ENCODE measurements around the gene SLC6A18.
"Not testable (repeated sequence)": the region's sequence is repeated elsewhere in the genome, so short reads cannot be mapped to it uniquely, and the experiment has no call there.

Gene SLC6A18

DNA sequence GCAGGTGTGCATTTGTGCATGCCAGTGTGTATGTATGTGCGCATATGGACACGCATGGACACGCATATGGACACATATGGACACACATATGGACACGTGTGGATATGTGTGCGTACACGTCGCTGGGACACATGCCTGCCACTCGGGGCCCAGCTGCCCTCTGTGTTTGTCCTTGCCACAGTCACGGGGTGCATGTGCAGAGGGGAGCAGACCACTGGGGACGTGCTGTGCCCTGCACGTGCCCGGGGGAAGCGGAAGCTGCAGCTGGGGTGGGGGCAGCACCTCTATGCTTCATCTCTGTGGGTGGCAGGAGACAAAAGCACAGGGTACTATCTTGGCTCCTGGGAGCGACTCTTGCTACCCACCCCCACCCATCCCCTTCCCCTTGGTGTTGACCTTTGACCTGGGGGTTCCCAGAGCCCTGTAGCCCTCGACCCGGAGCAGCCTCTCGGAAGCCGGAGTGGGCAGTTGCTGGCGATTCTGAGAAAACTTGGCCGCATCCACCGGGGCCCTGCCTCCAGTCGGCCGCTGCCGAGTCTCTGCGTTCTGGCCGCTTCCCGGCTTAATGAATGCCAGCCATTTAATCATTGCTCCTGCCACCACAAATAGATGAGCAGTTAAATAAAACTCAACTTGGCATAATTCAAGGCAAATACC lies 2.4 kb upstream of the SLC6A18 start:
- no peak for DNase-seq (ENCODE audit: low spot score)
- TF ChIP-seq, protein P1, sequence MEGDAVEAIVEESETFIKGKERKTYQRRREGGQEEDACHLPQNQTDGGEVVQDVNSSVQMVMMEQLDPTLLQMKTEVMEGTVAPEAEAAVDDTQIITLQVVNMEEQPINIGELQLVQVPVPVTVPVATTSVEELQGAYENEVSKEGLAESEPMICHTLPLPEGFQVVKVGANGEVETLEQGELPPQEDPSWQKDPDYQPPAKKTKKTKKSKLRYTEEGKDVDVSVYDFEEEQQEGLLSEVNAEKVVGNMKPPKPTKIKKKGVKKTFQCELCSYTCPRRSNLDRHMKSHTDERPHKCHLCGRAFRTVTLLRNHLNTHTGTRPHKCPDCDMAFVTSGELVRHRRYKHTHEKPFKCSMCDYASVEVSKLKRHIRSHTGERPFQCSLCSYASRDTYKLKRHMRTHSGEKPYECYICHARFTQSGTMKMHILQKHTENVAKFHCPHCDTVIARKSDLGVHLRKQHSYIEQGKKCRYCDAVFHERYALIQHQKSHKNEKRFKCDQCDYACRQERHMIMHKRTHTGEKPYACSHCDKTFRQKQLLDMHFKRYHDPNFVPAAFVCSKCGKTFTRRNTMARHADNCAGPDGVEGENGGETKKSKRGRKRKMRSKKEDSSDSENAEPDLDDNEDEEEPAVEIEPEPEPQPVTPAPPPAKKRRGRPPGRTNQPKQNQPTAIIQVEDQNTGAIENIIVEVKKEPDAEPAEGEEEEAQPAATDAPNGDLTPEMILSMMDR (IDR thresholded peaks at IDR 0.05; ENCODE audit: extremely low read depth, missing control alignments) = no peak

DNA sequence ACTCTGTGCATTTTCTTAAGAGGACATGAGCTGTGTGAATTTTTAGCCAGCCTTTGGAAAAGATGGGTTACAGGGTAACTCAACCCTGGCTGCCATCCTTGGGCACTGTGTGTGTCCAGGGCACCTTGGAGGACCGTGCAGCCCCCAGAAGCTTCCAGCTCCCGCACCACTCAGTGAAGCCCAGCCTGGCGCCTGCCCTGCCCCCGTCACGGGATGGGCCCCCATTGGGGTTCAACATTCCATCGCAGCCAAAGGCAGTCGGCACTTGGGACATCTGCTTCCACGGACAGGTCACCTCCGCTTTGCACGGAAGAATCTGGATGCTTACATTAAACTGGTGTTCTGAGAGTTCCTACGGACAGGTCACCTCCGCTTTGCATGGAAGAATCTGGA lies 1.9 kb upstream of the SLC6A18 start:
- TF ChIP-seq, protein P1 (IDR thresholded peaks at IDR 0.05; ENCODE audit: extremely low read depth, missing control alignments) = no peak
- no peak for DNase-seq (ENCODE audit: low spot score)

DNA sequence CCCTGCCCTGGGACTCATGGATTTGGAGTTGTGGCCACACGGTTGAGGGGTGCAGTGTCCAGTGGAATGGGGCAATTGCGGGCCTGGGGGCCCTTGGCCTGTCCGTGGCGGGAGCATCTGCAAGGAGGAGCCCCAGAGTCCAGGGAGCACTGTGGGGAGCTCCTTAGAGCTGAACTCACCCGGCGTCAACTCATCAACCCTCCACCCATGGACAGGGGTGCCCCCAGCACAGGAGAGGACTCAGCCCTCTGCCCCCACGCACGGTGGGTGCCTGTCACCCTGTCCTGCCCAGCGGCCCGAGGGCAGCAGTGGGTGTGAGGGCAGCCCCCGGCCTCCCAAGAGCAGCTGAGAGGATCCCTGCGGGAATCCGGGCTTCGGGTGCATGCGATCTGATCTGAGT lies 550 bp upstream of the SLC6A18 start:
- no peak for DNase-seq (ENCODE audit: low spot score)
- TF ChIP-seq, protein P1 (IDR thresholded peaks at IDR 0.05; ENCODE audit: extremely low read depth, missing control alignments) = no peak

DNA sequence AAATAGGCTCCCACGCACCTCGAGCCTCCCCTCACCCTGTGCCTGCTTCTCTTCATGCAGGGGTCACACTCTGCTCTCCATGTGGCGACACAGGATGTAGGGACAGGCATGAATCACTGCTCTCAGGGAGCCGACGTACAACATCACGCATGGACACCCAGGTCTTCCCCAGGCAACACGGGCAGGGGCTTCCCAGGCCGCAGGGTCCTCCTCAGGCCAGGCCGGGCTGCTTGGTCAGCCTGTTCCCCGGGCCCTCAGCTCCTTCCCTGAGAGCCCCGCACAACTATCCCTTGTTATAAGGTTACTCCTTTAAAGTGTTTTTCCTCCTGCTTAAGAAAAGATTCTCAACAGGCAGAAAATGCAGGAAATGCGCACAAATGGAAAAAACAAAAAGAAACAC lies 1.1 kb downstream of the SLC6A18 start:
- DNase-seq (ENCODE audit: low spot score) = no peak
- TF ChIP-seq, protein P1 (IDR thresholded peaks at IDR 0.05; ENCODE audit: extremely low read depth, missing control alignments) = no peak

DNA sequence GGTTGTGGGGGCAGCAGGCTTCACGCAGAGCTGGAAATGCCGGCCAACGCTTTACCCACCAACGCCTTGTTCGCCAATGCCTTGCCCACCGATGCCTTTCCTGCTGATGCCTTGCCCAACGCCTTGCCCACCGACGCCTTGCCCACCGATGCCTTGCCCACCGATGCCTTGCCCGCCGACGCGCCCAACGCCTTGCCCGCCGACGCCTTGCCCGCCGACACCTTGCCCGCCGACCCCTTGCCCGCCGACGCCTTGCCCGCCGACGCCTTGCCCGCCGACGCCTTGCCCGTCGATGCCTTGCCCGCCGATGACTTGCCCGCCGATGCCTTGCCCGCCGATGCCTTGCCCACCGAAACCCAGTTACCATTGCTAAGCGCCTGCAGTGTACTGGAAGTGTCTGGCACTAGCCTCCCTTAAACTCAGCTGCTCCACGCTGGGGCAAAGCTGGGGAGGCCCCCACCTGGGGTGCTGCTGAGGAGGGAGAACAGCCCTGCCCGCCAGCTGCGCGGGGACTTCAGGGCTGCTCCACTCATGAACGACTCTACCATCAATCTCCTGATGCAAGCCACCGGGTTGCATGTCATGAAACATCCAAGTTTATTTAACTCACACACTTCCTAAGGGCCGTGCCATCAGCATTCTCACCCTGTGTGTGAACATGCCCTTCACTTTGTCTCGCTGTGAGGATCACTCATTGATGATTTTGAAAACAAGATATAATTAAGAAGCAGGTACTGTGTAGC lies 1.8 kb downstream of the SLC6A18 start:
- DNase-seq (ENCODE audit: low spot score) = no peak
- TF ChIP-seq, protein P1 (IDR thresholded peaks at IDR 0.05; ENCODE audit: extremely low read depth, missing control alignments) = no peak

DNA sequence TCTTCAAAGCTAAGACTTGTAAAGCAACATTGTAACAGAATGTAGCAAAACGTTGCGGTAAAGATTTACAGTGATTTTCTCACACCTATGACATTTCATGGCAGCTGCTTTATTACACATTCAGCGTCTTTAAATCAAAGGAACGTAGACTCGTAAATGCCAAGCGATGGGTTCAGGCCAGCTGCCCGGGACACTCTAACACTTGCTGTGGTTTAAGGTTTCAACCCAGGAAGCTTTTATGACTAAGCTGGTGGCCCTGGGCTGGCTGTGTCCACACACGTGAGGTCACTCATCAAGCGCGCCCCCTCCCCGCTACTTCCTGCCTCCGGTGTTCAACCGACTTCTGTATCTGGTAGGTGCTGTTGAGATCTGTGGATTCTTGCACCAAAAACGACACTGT lies 2.5 kb downstream of the SLC6A18 start:
- no peak for DNase-seq (ENCODE audit: low spot score)
- TF ChIP-seq, protein P1 (IDR thresholded peaks at IDR 0.05; ENCODE audit: extremely low read depth, missing control alignments) = no peak

DNA sequence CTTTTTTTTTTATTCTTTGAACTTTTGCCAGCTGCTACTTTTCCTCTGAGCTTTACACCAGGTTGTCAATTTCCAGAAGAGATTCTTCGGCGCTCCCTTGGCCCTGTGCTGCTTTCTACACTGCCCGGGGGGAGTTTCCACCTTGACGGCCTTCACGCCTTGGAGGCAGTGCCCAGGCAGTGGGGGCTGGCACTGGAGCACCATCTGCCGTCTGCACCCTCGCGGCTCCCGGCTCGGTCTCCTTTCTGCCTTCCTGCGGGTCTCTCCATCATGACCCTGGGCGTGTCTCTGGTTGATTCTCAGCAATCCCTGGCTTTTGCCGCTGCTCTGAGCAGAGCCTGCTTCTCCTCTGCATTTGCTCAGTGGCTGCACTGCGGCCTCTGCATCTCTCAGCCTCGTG lies 2.9 kb downstream of the SLC6A18 start:
- no peak for DNase-seq (ENCODE audit: low spot score)
- TF ChIP-seq, protein P1 (IDR thresholded peaks at IDR 0.05; ENCODE audit: extremely low read depth, missing control alignments) = no peak

DNA sequence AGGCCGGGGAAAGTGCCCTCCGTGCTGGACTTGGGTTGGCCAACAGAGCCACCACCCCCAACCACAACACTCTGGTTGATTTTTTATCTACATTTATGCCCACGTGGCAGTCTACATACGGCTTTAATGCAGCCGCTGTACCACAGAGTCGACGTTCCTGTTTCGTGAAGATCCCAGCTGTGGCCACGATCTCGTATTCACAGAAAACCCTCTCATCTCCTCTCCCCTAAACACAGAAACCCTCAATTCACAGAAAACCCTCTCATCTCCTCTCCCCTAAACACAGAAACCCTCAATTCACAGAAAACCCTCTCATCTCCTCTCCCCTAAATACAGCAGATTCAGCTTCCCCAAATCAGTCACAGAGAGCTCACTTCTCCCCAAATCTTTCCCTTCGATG lies 3.8 kb downstream of the SLC6A18 start:
- not testable (repeated sequence) for DNase-seq (ENCODE audit: low spot score)

Data from GM20000 (cell line).